A673 (cell line): ENCODE data around the gene PPP6R2.

Experiments used
- CTCF ChIP-seq: fragments of 300-800, 200-600 bp; sonication (generic); conservative IDR thresholded peaks from 2 replicates; pipeline ENCODE4 v1.5.1; 2017; ENCODE audit warnings: low read depth, mild to moderate bottlenecking, antibody characterized with exemption, low read length, moderate library complexity, mixed read lengths
- EZH2 ChIP-seq: fragments of 200-600 bp; sonication (generic); IDR thresholded peaks from 2 replicates; pipeline ENCODE4 v1.6.1; 2017; ENCODE audit warnings: borderline replicate concordance, low read depth, mild to moderate bottlenecking, mixed read lengths, antibody characterized with exemption, low read length; ENCODE audit not compliant: poor library complexity, severe bottlenecking

GRCh38 chr22:50460938-50461337 is 117.8 kb downstream of the PPP6R2 start:
- TF ChIP-seq CTCF (no peak), EZH2 (no peak)
